ENCODE results near the gene SH3RF2.

The SH3RF2 gene

GRCh38 chr5:145936401-145937131, at the start of gene SH3RF2 (continued):
- TF ChIP-seq ZNF664 (tag by site-specific recombination; IDR thresholded peaks at IDR 0.05), result 0 out of 2 replicates have a peak, but pooled peaks have one; percentile 29
- peak; percentile 61; the same call in 1 of the 2 replicates for TF ChIP-seq KLF17 (tag by site-specific recombination; IDR thresholded peaks at IDR 0.05)
- TF ChIP-seq ZNF214 (tag by site-specific recombination; IDR thresholded peaks at IDR 0.05; ENCODE audit: borderline replicate concordance), result no peak
- TF ChIP-seq ZNF510 (tag by site-specific recombination; IDR thresholded peaks at IDR 0.05; ENCODE audit: insufficient replicate concordance), result no peak
- no peak for TF ChIP-seq SALL2 (tag by site-specific recombination; IDR thresholded peaks at IDR 0.05; ENCODE audit: borderline replicate concordance)
- TF ChIP-seq, protein P1, sequence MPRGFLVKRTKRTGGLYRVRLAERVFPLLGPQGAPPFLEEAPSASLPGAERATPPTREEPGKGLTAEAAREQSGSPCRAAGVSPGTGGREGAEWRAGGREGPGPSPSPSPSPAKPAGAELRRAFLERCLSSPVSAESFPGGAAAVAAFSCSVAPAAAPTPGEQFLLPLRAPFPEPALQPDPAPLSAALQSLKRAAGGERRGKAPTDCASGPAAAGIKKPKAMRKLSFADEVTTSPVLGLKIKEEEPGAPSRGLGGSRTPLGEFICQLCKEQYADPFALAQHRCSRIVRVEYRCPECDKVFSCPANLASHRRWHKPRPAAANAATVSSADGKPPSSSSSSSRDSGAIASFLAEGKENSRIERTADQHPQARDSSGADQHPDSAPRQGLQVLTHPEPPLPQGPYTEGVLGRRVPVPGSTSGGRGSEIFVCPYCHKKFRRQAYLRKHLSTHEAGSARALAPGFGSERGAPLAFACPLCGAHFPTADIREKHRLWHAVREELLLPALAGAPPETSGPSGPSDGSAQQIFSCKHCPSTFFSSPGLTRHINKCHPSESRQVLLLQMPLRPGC (tag by site-specific recombination; IDR thresholded peaks at IDR 0.05), result peak; percentile 78
- TF ChIP-seq ZFP41 (tag by site-specific recombination; IDR thresholded peaks at IDR 0.05; ENCODE audit: borderline replicate concordance), result no peak
- no peak for TF ChIP-seq SCRT2 (tag by site-specific recombination; IDR thresholded peaks at IDR 0.05)
- TF ChIP-seq, protein P2, sequence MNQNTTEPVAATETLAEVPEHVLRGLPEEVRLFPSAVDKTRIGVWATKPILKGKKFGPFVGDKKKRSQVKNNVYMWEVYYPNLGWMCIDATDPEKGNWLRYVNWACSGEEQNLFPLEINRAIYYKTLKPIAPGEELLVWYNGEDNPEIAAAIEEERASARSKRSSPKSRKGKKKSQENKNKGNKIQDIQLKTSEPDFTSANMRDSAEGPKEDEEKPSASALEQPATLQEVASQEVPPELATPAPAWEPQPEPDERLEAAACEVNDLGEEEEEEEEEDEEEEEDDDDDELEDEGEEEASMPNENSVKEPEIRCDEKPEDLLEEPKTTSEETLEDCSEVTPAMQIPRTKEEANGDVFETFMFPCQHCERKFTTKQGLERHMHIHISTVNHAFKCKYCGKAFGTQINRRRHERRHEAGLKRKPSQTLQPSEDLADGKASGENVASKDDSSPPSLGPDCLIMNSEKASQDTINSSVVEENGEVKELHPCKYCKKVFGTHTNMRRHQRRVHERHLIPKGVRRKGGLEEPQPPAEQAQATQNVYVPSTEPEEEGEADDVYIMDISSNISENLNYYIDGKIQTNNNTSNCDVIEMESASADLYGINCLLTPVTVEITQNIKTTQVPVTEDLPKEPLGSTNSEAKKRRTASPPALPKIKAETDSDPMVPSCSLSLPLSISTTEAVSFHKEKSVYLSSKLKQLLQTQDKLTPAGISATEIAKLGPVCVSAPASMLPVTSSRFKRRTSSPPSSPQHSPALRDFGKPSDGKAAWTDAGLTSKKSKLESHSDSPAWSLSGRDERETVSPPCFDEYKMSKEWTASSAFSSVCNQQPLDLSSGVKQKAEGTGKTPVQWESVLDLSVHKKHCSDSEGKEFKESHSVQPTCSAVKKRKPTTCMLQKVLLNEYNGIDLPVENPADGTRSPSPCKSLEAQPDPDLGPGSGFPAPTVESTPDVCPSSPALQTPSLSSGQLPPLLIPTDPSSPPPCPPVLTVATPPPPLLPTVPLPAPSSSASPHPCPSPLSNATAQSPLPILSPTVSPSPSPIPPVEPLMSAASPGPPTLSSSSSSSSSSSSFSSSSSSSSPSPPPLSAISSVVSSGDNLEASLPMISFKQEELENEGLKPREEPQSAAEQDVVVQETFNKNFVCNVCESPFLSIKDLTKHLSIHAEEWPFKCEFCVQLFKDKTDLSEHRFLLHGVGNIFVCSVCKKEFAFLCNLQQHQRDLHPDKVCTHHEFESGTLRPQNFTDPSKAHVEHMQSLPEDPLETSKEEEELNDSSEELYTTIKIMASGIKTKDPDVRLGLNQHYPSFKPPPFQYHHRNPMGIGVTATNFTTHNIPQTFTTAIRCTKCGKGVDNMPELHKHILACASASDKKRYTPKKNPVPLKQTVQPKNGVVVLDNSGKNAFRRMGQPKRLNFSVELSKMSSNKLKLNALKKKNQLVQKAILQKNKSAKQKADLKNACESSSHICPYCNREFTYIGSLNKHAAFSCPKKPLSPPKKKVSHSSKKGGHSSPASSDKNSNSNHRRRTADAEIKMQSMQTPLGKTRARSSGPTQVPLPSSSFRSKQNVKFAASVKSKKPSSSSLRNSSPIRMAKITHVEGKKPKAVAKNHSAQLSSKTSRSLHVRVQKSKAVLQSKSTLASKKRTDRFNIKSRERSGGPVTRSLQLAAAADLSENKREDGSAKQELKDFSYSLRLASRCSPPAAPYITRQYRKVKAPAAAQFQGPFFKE (tag by site-specific recombination; IDR thresholded peaks at IDR 0.05; ENCODE audit: borderline replicate concordance), result no peak
- peak; percentile 55; the same call in 1 of the 2 replicates for TF ChIP-seq KLF1 (tag by site-specific recombination; IDR thresholded peaks at IDR 0.05)
- TF ChIP-seq PRDM10 (tag by site-specific recombination; IDR thresholded peaks at IDR 0.05), result peak; percentile 70
- TF ChIP-seq, protein P3, sequence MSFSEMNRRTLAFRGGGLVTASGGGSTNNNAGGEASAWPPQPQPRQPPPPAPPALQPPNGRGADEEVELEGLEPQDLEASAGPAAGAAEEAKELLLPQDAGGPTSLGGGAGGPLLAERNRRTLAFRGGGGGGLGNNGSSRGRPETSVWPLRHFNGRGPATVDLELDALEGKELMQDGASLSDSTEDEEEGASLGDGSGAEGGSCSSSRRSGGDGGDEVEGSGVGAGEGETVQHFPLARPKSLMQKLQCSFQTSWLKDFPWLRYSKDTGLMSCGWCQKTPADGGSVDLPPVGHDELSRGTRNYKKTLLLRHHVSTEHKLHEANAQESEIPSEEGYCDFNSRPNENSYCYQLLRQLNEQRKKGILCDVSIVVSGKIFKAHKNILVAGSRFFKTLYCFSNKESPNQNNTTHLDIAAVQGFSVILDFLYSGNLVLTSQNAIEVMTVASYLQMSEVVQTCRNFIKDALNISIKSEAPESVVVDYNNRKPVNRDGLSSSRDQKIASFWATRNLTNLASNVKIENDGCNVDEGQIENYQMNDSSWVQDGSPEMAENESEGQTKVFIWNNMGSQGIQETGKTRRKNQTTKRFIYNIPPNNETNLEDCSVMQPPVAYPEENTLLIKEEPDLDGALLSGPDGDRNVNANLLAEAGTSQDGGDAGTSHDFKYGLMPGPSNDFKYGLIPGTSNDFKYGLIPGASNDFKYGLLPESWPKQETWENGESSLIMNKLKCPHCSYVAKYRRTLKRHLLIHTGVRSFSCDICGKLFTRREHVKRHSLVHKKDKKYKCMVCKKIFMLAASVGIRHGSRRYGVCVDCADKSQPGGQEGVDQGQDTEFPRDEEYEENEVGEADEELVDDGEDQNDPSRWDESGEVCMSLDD (tag by site-specific recombination; IDR thresholded peaks at IDR 0.05), result peak; percentile 48; the same call in 1 of the 2 replicates
- no peak for TF ChIP-seq ZNF423 (tag by site-specific recombination; IDR thresholded peaks at IDR 0.05)
- no peak for TF ChIP-seq ZNF175 (tag by site-specific recombination; IDR thresholded peaks at IDR 0.05)
- no peak for TF ChIP-seq ZNF426 (tag by site-specific recombination; IDR thresholded peaks at IDR 0.05)
- TF ChIP-seq ZNF366 (tag by site-specific recombination; conservative IDR thresholded peaks at IDR 0.05), result peak; percentile 88
- TF ChIP-seq ZSCAN16 (tag by site-specific recombination; IDR thresholded peaks at IDR 0.05), result no peak
- peak; percentile 89 for TF ChIP-seq ZNF561 (tag by site-specific recombination; IDR thresholded peaks at IDR 0.05; ENCODE audit: borderline replicate concordance)
- TF ChIP-seq ZNF211 (tag by site-specific recombination; IDR thresholded peaks at IDR 0.05; ENCODE audit: low read depth), result no peak

Measured in HEK293 (cell line).